PC-9 (cell line): ENCODE data around the gene SH3PXD2B. TPM values are rescaled to one million over a fixed set of nuclear protein-coding genes. Genes with fewer than 3 reads are reported as not detected.

ENCODE experiments used
- BruUV-seq: library from RNA; stranded (reverse); fragments of 400-500 nt; replicated peaks from 2 replicates; lab custom pipeline; 2021; lab: Mats Ljungman, UMichigan
- CTCF ChIA-PET: fragments of 300-600 bp; sonication (Branson Sonifier 250); formaldehyde crosslinking; loops from one replicate; lab custom pipeline; 2022; ENCODE audit warnings: antibody characterized with exemption; lab: Charles Lee
- POLR2A ChIA-PET: fragments of 300-600 bp; sonication (Branson Sonifier 250); formaldehyde crosslinking; loops from one replicate; lab custom pipeline; 2022; ENCODE audit warnings: antibody characterized with exemption; ENCODE audit not compliant: unreplicated experiment; lab: Charles Lee
- DNase-seq, 2 experiments: peaks; one replicate each; pipeline versions ENCODE4 v3.0.0 to v3.0.0-alpha.2; 2015 to 2022; ENCODE audit warnings: mixed read lengths in 1 of 2
- H2AFZ ChIP-seq: fragments of 200-600 bp; sonication (generic); 2 replicates; pipeline ENCODE4 v1.8.1; 2017; ENCODE audit warnings: antibody characterized with exemption
- H3F3A ChIP-seq: fragments of 200-600 bp; sonication (generic); 2 replicates; pipeline ENCODE4 v1.8.1; 2017; ENCODE audit warnings: antibody characterized with exemption, mild to moderate bottlenecking, low read depth; ENCODE audit not compliant: insufficient read depth
- H3K27ac ChIP-seq: fragments of 200-600 bp; sonication (generic); 2 replicates; pipeline ENCODE4 v1.6.1; 2016; ENCODE audit warnings: mixed run types
- H3K27me3 ChIP-seq: fragments of 200-600 bp; sonication (generic); 2 replicates; pipeline ENCODE4 v1.6.1; 2016; ENCODE audit warnings: low read depth, mixed run types; ENCODE audit not compliant: insufficient read depth
- H3K36me3 ChIP-seq: fragments of 200-600 bp; sonication (generic); 2 replicates; pipeline ENCODE4 v1.6.1; 2016; ENCODE audit warnings: low read depth, mixed run types
- H3K4me1 ChIP-seq: fragments of 200-600 bp; sonication (generic); replicated peaks from 2 replicates; pipeline ENCODE4 v1.6.1; 2016; ENCODE audit warnings: mixed run types; ENCODE audit not compliant: insufficient read depth
- H3K4me2 ChIP-seq: fragments of 200-600 bp; sonication (generic); 2 replicates; pipeline ENCODE4 v1.6.1; 2017; ENCODE audit warnings: mixed run types
- H3K4me3 ChIP-seq: fragments of 200-600 bp; sonication (generic); 2 replicates; pipeline ENCODE4 v1.6.1; 2016; ENCODE audit warnings: mixed run types
- H3K79me2 ChIP-seq: fragments of 200-600 bp; sonication (generic); 2 replicates; pipeline ENCODE4 v1.6.1; 2017; ENCODE audit warnings: low read depth, mixed run types
- H3K9me2 ChIP-seq: fragments of 200-600 bp; sonication (generic); 2 replicates; pipeline ENCODE4 v1.8.1; 2017; ENCODE audit warnings: mild to moderate bottlenecking; ENCODE audit not compliant: insufficient read depth
- H3K9me3 ChIP-seq: fragments of 200-600 bp; sonication (generic); 2 replicates; pipeline ENCODE4 v1.8.1; 2016; ENCODE audit warnings: low read depth; ENCODE audit not compliant: insufficient read depth
- H4K20me1 ChIP-seq: fragments of 200-600 bp; sonication (generic); 2 replicates; pipeline ENCODE4 v1.8.1; 2017; ENCODE audit not compliant: insufficient read depth
- EZH2 ChIP-seq: fragments of 200-600 bp; sonication (generic); IDR thresholded peaks from 2 replicates; pipeline ENCODE4 v1.8.0; 2017; ENCODE audit warnings: antibody characterized with exemption, low read depth
- intact Hi-C: fragments of 100-400 bp; cut with micrococcal nuclease; formaldehyde crosslinking; loops from one replicate; pipeline ENCODE4 v1.10.0; 2022; ENCODE audit not compliant: unreplicated experiment
- total RNA-seq: library from RNA; stranded (reverse); gene quantifications from 2 replicates; pipeline ENCODE4 v1.2.3, GENCODE V29; 2021
- TF ChIP-seq, protein P1 (sequence below): fragments of 200-600 bp; sonication (generic); conservative IDR thresholded peaks from 2 replicates; pipeline ENCODE4 v1.6.1; 2017; ENCODE audit warnings: mixed run types, antibody characterized with exemption, mild to moderate bottlenecking, moderate library complexity

The SH3PXD2B gene
- total RNA-seq, 1 experiment from 2014 or later, result 29.3 TPM

- no TSS peak for BruUV-seq
- no peaks in the 10 kb centered on the region for H3K9me2 ChIP-seq
- no peak overlapping the region for H3K27ac ChIP-seq
- no peak overlapping the region for H3K4me2 ChIP-seq
- CTCF ChIA-PET, result interaction anchor here (0.6 kb wide), 1 partner anchor 45 kb away, joined by 3 read pairs; no protein-coding TSS in a partner anchor
- no peaks in the 10 kb centered on the region for H3K36me3 ChIP-seq
- no peaks in the 10 kb centered on the region for H3K9me3 ChIP-seq
- H3F3A ChIP-seq, result peaks cover 21% of the 10 kb centered on the region
- peaks cover 47% of the 10 kb centered on the region for H3K4me1 ChIP-seq
- DNase-seq, result no peak
- intact Hi-C loops, result no loop called here
- no peaks in the 10 kb centered on the region for H3K79me2 ChIP-seq
- POLR2A ChIA-PET, result no interaction called here
- H3K27me3 ChIP-seq, result no peaks in the 10 kb centered on the region
- TF ChIP-seq EZH2, result no peak
- TF ChIP-seq, protein P1, sequence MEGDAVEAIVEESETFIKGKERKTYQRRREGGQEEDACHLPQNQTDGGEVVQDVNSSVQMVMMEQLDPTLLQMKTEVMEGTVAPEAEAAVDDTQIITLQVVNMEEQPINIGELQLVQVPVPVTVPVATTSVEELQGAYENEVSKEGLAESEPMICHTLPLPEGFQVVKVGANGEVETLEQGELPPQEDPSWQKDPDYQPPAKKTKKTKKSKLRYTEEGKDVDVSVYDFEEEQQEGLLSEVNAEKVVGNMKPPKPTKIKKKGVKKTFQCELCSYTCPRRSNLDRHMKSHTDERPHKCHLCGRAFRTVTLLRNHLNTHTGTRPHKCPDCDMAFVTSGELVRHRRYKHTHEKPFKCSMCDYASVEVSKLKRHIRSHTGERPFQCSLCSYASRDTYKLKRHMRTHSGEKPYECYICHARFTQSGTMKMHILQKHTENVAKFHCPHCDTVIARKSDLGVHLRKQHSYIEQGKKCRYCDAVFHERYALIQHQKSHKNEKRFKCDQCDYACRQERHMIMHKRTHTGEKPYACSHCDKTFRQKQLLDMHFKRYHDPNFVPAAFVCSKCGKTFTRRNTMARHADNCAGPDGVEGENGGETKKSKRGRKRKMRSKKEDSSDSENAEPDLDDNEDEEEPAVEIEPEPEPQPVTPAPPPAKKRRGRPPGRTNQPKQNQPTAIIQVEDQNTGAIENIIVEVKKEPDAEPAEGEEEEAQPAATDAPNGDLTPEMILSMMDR, result no peak
- no peak overlapping the region for H2AFZ ChIP-seq
- H4K20me1 ChIP-seq, result no peaks in the 10 kb centered on the region
- H3K4me3 ChIP-seq, result no peak overlapping the region
These were observed 37.0 kb downstream of the SH3PXD2B start for GRCh38 chr5:172417130-172417841.

DNA sequence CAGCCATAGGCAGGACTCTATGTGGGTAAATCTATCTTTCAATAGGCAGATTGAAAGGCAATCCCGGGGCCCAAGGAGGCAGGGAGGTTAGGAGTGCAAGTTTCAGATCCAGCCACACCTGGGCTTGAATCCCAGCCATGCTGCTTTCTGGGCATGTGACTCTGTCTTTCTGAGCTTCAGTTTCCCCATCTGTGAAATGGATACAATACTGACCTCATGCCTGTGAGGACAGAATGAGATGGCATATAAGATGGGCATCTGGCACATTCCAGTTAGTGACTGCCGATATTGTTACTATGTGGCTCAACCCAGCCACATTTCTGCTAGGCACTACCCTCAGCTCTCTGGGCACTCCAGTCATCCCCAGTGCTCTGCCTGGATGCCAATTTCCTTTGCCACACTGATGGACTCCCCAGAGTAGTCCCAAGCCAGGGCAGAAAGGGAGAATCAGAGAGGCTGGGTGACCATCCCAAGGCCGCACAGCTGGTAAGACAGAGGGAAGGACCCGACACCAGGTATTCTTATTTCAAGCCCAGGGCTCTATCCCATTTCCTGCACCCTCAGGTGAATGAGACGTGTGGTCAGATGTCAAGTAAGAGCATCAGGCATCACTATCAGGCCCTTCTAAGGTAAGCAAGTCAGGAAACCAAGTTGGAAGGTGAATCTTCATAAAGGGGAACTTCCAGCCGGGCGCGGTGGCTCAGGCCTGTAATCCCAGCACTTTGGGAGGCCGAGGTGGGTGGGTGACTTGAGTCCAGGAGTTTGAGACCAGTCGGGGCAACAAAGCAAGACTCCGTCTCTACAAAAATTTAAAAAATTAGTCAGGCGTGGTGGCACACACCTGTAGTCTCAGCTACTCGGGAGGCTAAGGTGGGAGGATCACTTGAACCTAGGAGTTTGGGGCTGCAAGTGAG is 38.7 kb downstream of the SH3PXD2B start:
- intact Hi-C loops, result no loop called here
- H3K9me2 ChIP-seq, result no peaks in the 10 kb centered on the region
- no TSS peak for BruUV-seq
- no peak overlapping the region for H3K27ac ChIP-seq
- TF ChIP-seq, protein P1, result no peak
- no peak for TF ChIP-seq EZH2
- H3F3A ChIP-seq, result peaks cover 24% of the 10 kb centered on the region
- no peak overlapping the region for H3K4me2 ChIP-seq
- H3K9me3 ChIP-seq, result no peaks in the 10 kb centered on the region
- no peaks in the 10 kb centered on the region for H3K36me3 ChIP-seq
- no peaks in the 10 kb centered on the region for H3K27me3 ChIP-seq
- H4K20me1 ChIP-seq, result no peaks in the 10 kb centered on the region
- ChIA-PET POLR2A (interaction anchor here (0.7 kb wide), 1 partner anchor 395 kb away, joined by 5 read pairs; no protein-coding TSS in a partner anchor), CTCF (interaction anchor here (0.5 kb wide), 1 partner anchor 146 kb away, joined by 3 read pairs; no protein-coding TSS in a partner anchor)
- H3K4me1 ChIP-seq, result peaks cover 56% of the 10 kb centered on the region
- H3K79me2 ChIP-seq, result no peaks in the 10 kb centered on the region
- no peak overlapping the region for H3K4me3 ChIP-seq
- no peak for DNase-seq
- no peak overlapping the region for H2AFZ ChIP-seq
